Stomach (tissue), 9 donors: ENCODE measurements around the gene A2M. TPM values are rescaled to one million over a fixed set of nuclear protein-coding genes. Genes with fewer than 3 reads are reported as not detected.

Experiments used
- DNase-seq, 2 donors: peaks; one replicate each; pipeline versions ENCODE4 v3.0.0 to v3.0.0-alpha.2; 2013 to 2019
- H3K27ac ChIP-seq, 5 donors: fragments of 200-600 bp in 4 of 5; sonication (generic) in 4 of 5; one replicate each; pipeline ENCODE4 v1.5.1; 2013 to 2019; ENCODE audit warnings: mild to moderate bottlenecking in 1 of 5, moderate library complexity in 1 of 5
- H3K27me3 ChIP-seq, 3 donors: fragments of 200-600 bp; sonication (generic); one replicate each; pipeline ENCODE4 v1.5.1; 2017 to 2019; ENCODE audit warnings: mixed run types in 1 of 3
- H3K36me3 ChIP-seq, 4 donors: fragments of 200-600 bp; sonication (generic); 1 replicate in 3 of 4; 2 replicates in 1 of 4; pipeline ENCODE4 v1.5.1; 2016 to 2019
- H3K4me1 ChIP-seq, 4 donors: fragments of 200-600 bp; sonication (generic); one replicate each; pipeline ENCODE4 v1.5.1; 2016 to 2019
- H3K4me3 ChIP-seq, 4 donors: fragments of 200-600 bp; sonication (generic) in 3 of 4; one replicate each; pipeline ENCODE4 v1.5.1; 2016 to 2019; ENCODE audit warnings: mild to moderate bottlenecking in 1 of 4
- H3K9me3 ChIP-seq, 4 donors: fragments of 200-600 bp; sonication (generic); one replicate each; pipeline ENCODE4 v1.5.1; 2016 to 2019
- CTCF ChIP-seq, 7 experiments: fragments of 450-650 bp in 4 of 7; fragments of 200-600 bp in 3 of 7; sonication (generic) in 3 of 7; IDR thresholded peaks; one replicate each; pipeline ENCODE4 v1.5.1; 2016 to 2019; ENCODE audit warnings: antibody characterized with exemption in 7 of 7, control low read depth in 2 of 7, mild to moderate bottlenecking in 1 of 7
- EP300 ChIP-seq: sonication (generic); formaldehyde crosslinking; IDR thresholded peaks from one replicate; pipeline ENCODE4 v1.6.1; 2017; ENCODE audit warnings: antibody characterized with exemption
- POLR2A ChIP-seq, 4 donors: fragments of 450-650 bp; IDR thresholded peaks; one replicate each; pipeline ENCODE4 v1.6.1; 2016; ENCODE audit warnings: antibody characterized with exemption in 4 of 4, control low read depth in 2 of 4, mild to moderate bottlenecking in 1 of 4, moderate library complexity in 1 of 4
- POLR2AphosphoS5 ChIP-seq, 3 donors: sonication (generic); formaldehyde crosslinking; IDR thresholded peaks; one replicate each; pipeline ENCODE4 v1.6.1; 2016; ENCODE audit warnings: antibody characterized with exemption in 3 of 3
- WGBS, 5 donors: extraction: QIAGEN DNeasy Blood & Tissue Kit in 3 of 5; methylation state at CpG; one replicate each; pipeline versions ENCODE4 v1.1.5 to v1.1.7; 2013 to 2018; 5-methylcytosine and 5-hydroxymethylcytosine counted together
- intact Hi-C: fragments of 100-400 bp; cut with DNase I; formaldehyde crosslinking; loops from one replicate; pipeline ENCODE4 v1.15.1; 2023; ENCODE audit warnings: low total_unique reads
- polyA plus RNA-seq, 3 donors: library from polyadenylated mRNA; stranded (reverse); fragments of 200-250 nt; gene quantifications; one replicate each; pipeline ENCODE4 v1.2.3, GENCODE V29; 2013
- total RNA-seq, 5 donors: library from RNA; depleted of rRNA; stranded (reverse); fragments of >200 nt; gene quantifications; one replicate each; pipeline versions ENCODE4 v1.1.0 to v1.2.3, GENCODE V29; 2014 to 2016
- donor health status: healthy with polysubstance abuse.
- donor health status: Bipolar disorder and iron deficiency.
- donor health status: healthy.

A2M gene
- total and polyA plus RNA-seq, 8 donors = 47.4 to 445 (median 133) TPM

GRCh38 chr12:9074484-9075137 lies 41.1 kb downstream of the A2M start:
- peaks cover 0 to 7% (median 0%) of the 10 kb centered on the region in 4 donors for H3K4me1 ChIP-seq
- no peaks in the 10 kb centered on the region for H3K9me3 ChIP-seq
- H3K27me3 ChIP-seq = no peaks in the 10 kb centered on the region
- 84 to 90% (median 89%) methylated on average over 10 of the region's 10 CpGs for WGBS, 5 donors
- H3K36me3 ChIP-seq = peaks cover 11 to 99% (median 94%) of the 10 kb centered on the region in 4 donors
- no peak overlapping the region for H3K27ac ChIP-seq
- TF ChIP-seq CTCF (IDR thresholded peaks at IDR 0.05) = no peak
- TF ChIP-seq EP300 = no peak
- no peak for TF ChIP-seq POLR2A (IDR thresholded peaks at IDR 0.05)
- no peak for TF ChIP-seq POLR2AphosphoS5 (IDR thresholded peaks at IDR 0.05)
- DNase-seq = no peak
- H3K4me3 ChIP-seq = no peak overlapping the region
- intact Hi-C loops = no loop called here

DNA sequence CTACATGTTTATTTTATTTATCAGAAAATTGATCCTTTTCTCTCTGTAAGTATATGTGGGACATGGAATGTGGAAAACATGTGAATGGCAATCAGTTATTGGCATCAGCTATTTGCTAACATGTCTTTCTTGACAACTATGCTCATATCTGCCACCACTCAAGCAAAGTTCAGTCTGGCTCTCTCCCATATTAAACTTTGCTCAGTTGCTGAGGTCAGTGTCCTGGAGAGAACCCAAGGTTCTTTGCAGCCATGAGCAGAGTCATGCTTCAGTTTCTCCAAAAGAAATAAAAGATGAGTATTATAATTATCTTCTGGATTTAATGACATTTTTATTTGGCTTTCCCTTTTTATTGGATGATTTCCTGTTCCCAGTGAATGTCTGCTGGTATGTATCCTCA lies 42.6 kb downstream of the A2M start:
- Histone ChIP-seq H3K4me3 (no peak overlapping the region), H3K27me3 (no peaks in the 10 kb centered on the region), H3K27ac (no peak overlapping the region), H3K9me3 (no peaks in the 10 kb centered on the region), H3K4me1 (no peaks in the 10 kb centered on the region), H3K36me3 (peaks cover 11 to 99% (median 92%) of the 10 kb centered on the region in 4 donors)
- no peak for DNase-seq
- intact Hi-C loops = no loop called here
- no peak for TF ChIP-seq POLR2A (IDR thresholded peaks at IDR 0.05)
- TF ChIP-seq EP300 = no peak
- TF ChIP-seq CTCF (IDR thresholded peaks at IDR 0.05) = no peak
- TF ChIP-seq POLR2AphosphoS5 (IDR thresholded peaks at IDR 0.05) = no peak

GRCh38 chr12:9072481-9073038 lies 43.2 kb downstream of the A2M start:
- TF ChIP-seq CTCF (IDR thresholded peaks at IDR 0.05) = no peak
- TF ChIP-seq POLR2A (IDR thresholded peaks at IDR 0.05) = no peak
- TF ChIP-seq EP300 = no peak
- TF ChIP-seq POLR2AphosphoS5 (IDR thresholded peaks at IDR 0.05) = no peak
- H3K36me3 ChIP-seq = peaks cover 11 to 99% (median 92%) of the 10 kb centered on the region in 4 donors
- no peak for DNase-seq
- no peaks in the 10 kb centered on the region for H3K27me3 ChIP-seq
- no peak overlapping the region for H3K4me3 ChIP-seq
- intact Hi-C loops = no loop called here
- H3K9me3 ChIP-seq = no peaks in the 10 kb centered on the region
- H3K27ac ChIP-seq = no peak overlapping the region
- no peaks in the 10 kb centered on the region for H3K4me1 ChIP-seq
- 84 to 91% (median 88%) methylated on average over 2 of the region's 2 CpGs for WGBS, 5 donors

DNA sequence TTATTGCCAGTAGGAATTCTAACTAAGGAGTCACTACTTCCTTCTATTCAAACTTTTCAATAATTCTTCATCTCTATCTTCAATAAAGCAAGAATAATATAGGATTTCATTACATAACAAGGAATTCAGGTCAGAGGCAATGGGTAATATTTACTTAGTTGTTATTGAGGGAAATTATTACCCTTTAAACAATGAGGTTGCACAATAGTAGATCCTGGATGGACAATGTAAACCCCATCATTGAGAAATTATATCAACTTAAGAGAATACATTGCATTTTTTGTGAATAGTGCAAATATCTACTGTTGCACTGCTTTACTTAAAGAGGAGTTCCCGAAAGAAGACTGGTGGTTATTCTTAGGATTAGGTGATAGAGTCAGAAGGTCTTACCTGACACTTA lies 43.8 kb downstream of the A2M start:
- intact Hi-C loops = no loop called here
- no peak for DNase-seq
- Histone ChIP-seq H3K4me3 (no peak overlapping the region), H3K9me3 (no peaks in the 10 kb centered on the region), H3K36me3 (peaks cover 9 to 99% (median 89%) of the 10 kb centered on the region in 4 donors), H3K27ac (no peak overlapping the region), H3K27me3 (no peaks in the 10 kb centered on the region), H3K4me1 (no peaks in the 10 kb centered on the region)
- TF ChIP-seq POLR2AphosphoS5 (IDR thresholded peaks at IDR 0.05) = no peak
- no peak for TF ChIP-seq EP300
- TF ChIP-seq POLR2A (IDR thresholded peaks at IDR 0.05) = no peak
- no peak for TF ChIP-seq CTCF (IDR thresholded peaks at IDR 0.05)
- 91 to 97% (median 96%) methylated on average over 1 of the region's 1 CpG for WGBS, 5 donors
